ENCODE measurements around the gene BCAS4.

The BCAS4 gene

DNA sequence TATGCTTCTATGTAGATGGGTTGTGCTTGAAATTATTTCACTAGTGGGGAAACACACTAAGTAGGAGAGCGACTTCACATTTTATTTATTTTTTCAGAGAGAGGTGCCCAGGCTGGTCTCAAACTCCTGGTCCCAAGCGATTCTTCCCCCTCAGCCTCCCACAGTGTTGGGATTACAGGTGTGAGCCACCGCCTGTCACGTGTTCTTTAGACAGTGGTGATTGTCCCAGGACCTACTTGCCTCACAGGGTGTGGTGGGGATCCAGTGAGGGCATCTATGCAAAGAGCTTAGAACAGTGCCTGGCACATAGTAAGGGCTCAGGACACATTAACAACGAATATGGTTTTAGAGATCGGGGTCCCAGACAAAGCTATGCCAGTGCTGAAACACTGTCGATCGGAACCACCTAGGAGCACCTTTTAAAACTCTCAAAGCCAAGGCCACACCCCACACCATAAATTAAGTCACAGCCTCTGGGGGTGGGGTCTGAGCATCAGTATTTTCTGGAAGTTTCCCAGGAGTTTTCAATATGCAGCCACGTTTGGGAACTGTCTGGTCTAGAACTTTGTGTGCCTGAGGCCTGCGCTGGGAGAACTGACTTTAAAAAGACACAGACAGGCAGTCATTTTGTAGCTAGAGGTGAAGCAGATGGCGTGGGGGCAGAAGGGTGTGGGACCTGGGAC, 4.8 kb upstream of the BCAS4 start:
- TF ChIP-seq, protein P1, sequence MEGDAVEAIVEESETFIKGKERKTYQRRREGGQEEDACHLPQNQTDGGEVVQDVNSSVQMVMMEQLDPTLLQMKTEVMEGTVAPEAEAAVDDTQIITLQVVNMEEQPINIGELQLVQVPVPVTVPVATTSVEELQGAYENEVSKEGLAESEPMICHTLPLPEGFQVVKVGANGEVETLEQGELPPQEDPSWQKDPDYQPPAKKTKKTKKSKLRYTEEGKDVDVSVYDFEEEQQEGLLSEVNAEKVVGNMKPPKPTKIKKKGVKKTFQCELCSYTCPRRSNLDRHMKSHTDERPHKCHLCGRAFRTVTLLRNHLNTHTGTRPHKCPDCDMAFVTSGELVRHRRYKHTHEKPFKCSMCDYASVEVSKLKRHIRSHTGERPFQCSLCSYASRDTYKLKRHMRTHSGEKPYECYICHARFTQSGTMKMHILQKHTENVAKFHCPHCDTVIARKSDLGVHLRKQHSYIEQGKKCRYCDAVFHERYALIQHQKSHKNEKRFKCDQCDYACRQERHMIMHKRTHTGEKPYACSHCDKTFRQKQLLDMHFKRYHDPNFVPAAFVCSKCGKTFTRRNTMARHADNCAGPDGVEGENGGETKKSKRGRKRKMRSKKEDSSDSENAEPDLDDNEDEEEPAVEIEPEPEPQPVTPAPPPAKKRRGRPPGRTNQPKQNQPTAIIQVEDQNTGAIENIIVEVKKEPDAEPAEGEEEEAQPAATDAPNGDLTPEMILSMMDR (IDR thresholded peaks at IDR 0.05; ENCODE audit: low read length) = no peak
- no peak for TF ChIP-seq EZH2 (IDR thresholded peaks at IDR 0.05; ENCODE audit: borderline replicate concordance, low read length)
- H3K4me2 ChIP-seq (ENCODE audit: low read length) = peak overlapping the region; percentile 64; the same call in 1 of the 2 replicates

DNA sequence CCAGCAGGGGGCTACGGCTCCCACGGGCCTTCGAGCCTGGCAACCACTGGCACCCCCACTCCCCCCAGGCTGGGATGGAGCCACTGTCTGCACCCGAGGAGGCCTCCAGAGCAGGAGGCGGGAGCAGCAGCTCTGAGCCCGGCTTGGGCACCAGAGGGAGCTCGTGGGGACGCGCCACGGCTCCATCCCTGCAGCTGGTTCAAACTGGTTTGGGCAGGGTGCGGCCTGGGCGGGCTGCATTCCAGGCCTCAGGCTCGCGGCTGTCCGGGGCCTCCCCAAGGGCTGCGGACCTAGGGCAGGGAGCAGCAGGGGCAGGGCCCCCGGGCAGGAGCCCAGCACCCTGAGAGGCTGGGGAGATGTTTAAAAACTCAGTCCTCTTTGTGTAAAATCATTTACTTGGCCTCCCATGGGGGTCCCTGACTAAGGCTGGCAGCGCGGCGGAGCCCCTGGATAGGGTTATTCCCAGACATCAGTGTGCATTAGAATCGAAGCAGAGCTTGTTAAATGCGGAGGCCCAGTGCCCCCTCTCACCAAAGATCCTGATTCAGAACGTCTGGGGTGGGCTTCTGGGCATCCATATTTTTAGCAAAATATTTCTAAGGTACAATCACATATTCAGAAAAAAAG, 4.1 kb upstream of the BCAS4 start:
- Histone ChIP-seq H3K27me3 (ENCODE audit: insufficient read depth, low read length) (no peaks in the 10 kb centered on the region), H3F3A (ENCODE audit: insufficient read depth, low read length) (no peaks in the 10 kb centered on the region), H3K9me2 (ENCODE audit: low read depth, low read length) (no peaks in the 10 kb centered on the region), H2AFZ (ENCODE audit: low read length) (peak overlapping the region; percentile 84), H3K4me2 (ENCODE audit: low read length) (peak overlapping the region; percentile 64), H3K27ac (ENCODE audit: low read depth, low read length, poor library complexity, severe bottlenecking) (peak overlapping the region; percentile 79), H3K4me3 (ENCODE audit: low read depth, low read length, poor library complexity, severe bottlenecking) (peak overlapping the region; percentile 30), H4K20me1 (ENCODE audit: insufficient read depth, low read length) (no peaks in the 10 kb centered on the region), H3K9me3 (ENCODE audit: low read length) (no peaks in the 10 kb centered on the region), H3K4me1 (ENCODE audit: insufficient read depth, low read length, severe bottlenecking) (peaks cover 31% of the 10 kb centered on the region), H3K36me3 (ENCODE audit: insufficient read depth, low read length) (no peaks in the 10 kb centered on the region), H3K9ac (ENCODE audit: low read length) (peak overlapping the region; percentile 70), H3K79me2 (ENCODE audit: insufficient read depth, low read length) (no peaks in the 10 kb centered on the region)
- no peak for TF ChIP-seq EZH2 (IDR thresholded peaks at IDR 0.05; ENCODE audit: borderline replicate concordance, low read length)
- TF ChIP-seq, protein P1 (IDR thresholded peaks at IDR 0.05; ENCODE audit: low read length) = peak; percentile 79

More for the DNA sequence above, 4.8 kb upstream of the BCAS4 start:
- peak overlapping the region; percentile 70; the same call in 1 of the 2 replicates for H3K9ac ChIP-seq (ENCODE audit: low read length)
- no peak overlapping the region for H3K27ac ChIP-seq (ENCODE audit: low read depth, low read length, poor library complexity, severe bottlenecking)
- no peaks in the 10 kb centered on the region for H4K20me1 ChIP-seq (ENCODE audit: insufficient read depth, low read length)
- H3K4me3 ChIP-seq (ENCODE audit: low read depth, low read length, poor library complexity, severe bottlenecking) = no peak overlapping the region
- no peaks in the 10 kb centered on the region for H3F3A ChIP-seq (ENCODE audit: insufficient read depth, low read length)
- no peaks in the 10 kb centered on the region for H3K9me3 ChIP-seq (ENCODE audit: low read length)
- no peaks in the 10 kb centered on the region for H3K36me3 ChIP-seq (ENCODE audit: insufficient read depth, low read length)
- H3K9me2 ChIP-seq (ENCODE audit: low read depth, low read length) = no peaks in the 10 kb centered on the region
- peaks cover 29% of the 10 kb centered on the region for H3K4me1 ChIP-seq (ENCODE audit: insufficient read depth, low read length, severe bottlenecking)
- no peaks in the 10 kb centered on the region for H3K27me3 ChIP-seq (ENCODE audit: insufficient read depth, low read length)
- no peaks in the 10 kb centered on the region for H3K79me2 ChIP-seq (ENCODE audit: insufficient read depth, low read length)
- H2AFZ ChIP-seq (ENCODE audit: low read length) = no peak overlapping the region

DNA sequence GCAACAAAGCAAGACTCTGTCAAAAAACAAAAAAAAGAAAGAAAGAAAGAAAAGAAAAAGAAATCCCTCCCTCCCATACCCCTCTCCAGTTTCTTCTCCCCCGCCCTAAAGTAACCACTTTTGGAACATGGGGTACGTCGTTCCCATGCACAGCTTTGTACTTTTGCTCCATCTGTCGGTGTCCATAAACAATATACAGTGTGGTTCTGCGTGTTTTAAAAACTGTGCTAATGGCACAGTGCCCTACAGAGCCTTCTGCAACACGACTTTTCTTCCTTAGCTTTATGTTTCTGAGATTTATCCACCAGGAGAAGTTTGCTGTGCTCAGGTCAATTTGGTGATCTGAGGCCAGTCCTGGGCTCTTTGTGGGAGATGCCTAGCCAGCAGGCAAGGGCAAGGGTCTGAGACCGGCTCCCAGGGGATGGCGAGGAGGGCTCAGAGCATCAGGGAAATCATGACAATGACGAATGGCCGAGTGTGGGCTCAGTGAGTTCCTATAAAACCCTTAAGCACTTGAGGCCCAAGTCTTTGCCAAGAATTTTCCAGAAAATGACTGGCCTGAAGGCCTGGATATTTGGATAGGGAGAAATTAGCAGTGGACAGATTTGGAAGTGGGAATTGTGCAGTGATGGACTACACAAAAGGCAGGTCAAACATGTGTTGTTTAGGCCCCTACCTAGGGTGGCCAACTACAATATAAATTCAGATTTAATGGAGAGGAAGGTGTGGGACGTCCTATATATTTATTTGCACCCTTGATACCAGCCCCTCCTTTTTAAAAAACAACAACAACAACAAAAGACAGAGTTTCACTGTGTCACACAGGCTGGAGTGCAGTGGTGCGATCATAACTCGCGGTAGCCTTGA, 1.9 kb upstream of the BCAS4 start:
- Histone ChIP-seq H3F3A (ENCODE audit: insufficient read depth, low read length) (no peaks in the 10 kb centered on the region), H3K36me3 (ENCODE audit: insufficient read depth, low read length) (peaks cover 5% of the 10 kb centered on the region; the same call in 1 of the 2 replicates), H3K9me2 (ENCODE audit: low read depth, low read length) (no peaks in the 10 kb centered on the region), H3K27me3 (ENCODE audit: insufficient read depth, low read length) (no peaks in the 10 kb centered on the region), H3K79me2 (ENCODE audit: insufficient read depth, low read length) (peaks cover 8% of the 10 kb centered on the region; the same call in 1 of the 2 replicates), H2AFZ (ENCODE audit: low read length) (no peak overlapping the region), H3K4me2 (ENCODE audit: low read length) (no peak overlapping the region), H4K20me1 (ENCODE audit: insufficient read depth, low read length) (no peaks in the 10 kb centered on the region), H3K4me1 (ENCODE audit: insufficient read depth, low read length, severe bottlenecking) (peaks cover 45% of the 10 kb centered on the region), H3K4me3 (ENCODE audit: low read depth, low read length, poor library complexity, severe bottlenecking) (no peak overlapping the region), H3K9ac (ENCODE audit: low read length) (no peak overlapping the region; the same call in 1 of the 2 replicates), H3K9me3 (ENCODE audit: low read length) (no peaks in the 10 kb centered on the region), H3K27ac (ENCODE audit: low read depth, low read length, poor library complexity, severe bottlenecking) (peak overlapping the region; percentile 48)
- no peak for TF ChIP-seq EZH2 (IDR thresholded peaks at IDR 0.05; ENCODE audit: borderline replicate concordance, low read length)
- TF ChIP-seq, protein P1 (IDR thresholded peaks at IDR 0.05; ENCODE audit: low read length) = no peak
